ENCODE results near the gene MAD2L1.
"Not testable (repeated sequence)": the region's sequence is repeated elsewhere in the genome, so short reads cannot be mapped to it uniquely, and the experiment has no call there.

Gene MAD2L1

GRCh38 chr4:120066517-120067340 is at the start of gene MAD2L1:
Gene MAD2L1 (minus strand): TSS chr4:120066848. CDS start chr4:120066734, 114 bp downstream.
- peak; percentile 100 for DNase-seq

- DNase-seq, result no peak
Observed at GRCh38 chr4:120111745-120112144, 45.1 kb upstream of the MAD2L1 start.

- DNase-seq, result no peak
Observed at GRCh38 chr4:120109406-120109805, 42.8 kb upstream of the MAD2L1 start.

- DNase-seq, result no peak
Observed at GRCh38 chr4:120105472-120105871, 38.8 kb upstream of the MAD2L1 start.

- no peak for DNase-seq
Observed at GRCh38 chr4:120096508-120097297, 30.1 kb upstream of the MAD2L1 start.

GRCh38 chr4:120088507-120088906 is 21.9 kb upstream of the MAD2L1 start:
- DNase-seq, result no peak

- DNase-seq, result not testable (repeated sequence)
Observed at GRCh38 chr4:120088066-120088465, 21.4 kb upstream of the MAD2L1 start.

GRCh38 chr4:120085705-120086104 is 19.1 kb upstream of the MAD2L1 start:
- DNase-seq, result no peak

GRCh38 chr4:120084327-120084726 is 17.7 kb upstream of the MAD2L1 start:
- DNase-seq, result no peak

GRCh38 chr4:120083152-120083551 is 16.5 kb upstream of the MAD2L1 start:
- DNase-seq, result no peak

- no peak for DNase-seq
Observed at GRCh38 chr4:120082251-120082650, 15.6 kb upstream of the MAD2L1 start.

GRCh38 chr4:120081726-120082125 is 15.1 kb upstream of the MAD2L1 start:
- DNase-seq, result peak; percentile 21

GRCh38 chr4:120080533-120080932 is 13.9 kb upstream of the MAD2L1 start:
- no peak for DNase-seq

GRCh38 chr4:120079839-120080520 is 13.3 kb upstream of the MAD2L1 start:
- no peak for DNase-seq

- no peak for DNase-seq
Observed at GRCh38 chr4:120078216-120078615, 11.6 kb upstream of the MAD2L1 start.

- DNase-seq, result peak; percentile 89
Observed at GRCh38 chr4:120071192-120071795, 4.6 kb upstream of the MAD2L1 start.

- DNase-seq, result no peak
Observed at GRCh38 chr4:120070196-120070595, 3.5 kb upstream of the MAD2L1 start.

GRCh38 chr4:120065974-120066516 is 603 bp downstream of the MAD2L1 start:
- no peak for DNase-seq

GRCh38 chr4:120064887-120065286 is 1.8 kb downstream of the MAD2L1 start:
- no peak for DNase-seq

GRCh38 chr4:120063711-120064110 is 2.9 kb downstream of the MAD2L1 start:
- DNase-seq, result not testable (repeated sequence)

- no peak for DNase-seq
Observed at GRCh38 chr4:120062663-120063195, 3.9 kb downstream of the MAD2L1 start.

GRCh38 chr4:120059036-120059435 is 7.6 kb downstream of the MAD2L1 start:
- no peak for DNase-seq
